EH (cell line): Measurements from ENCODE around the gene RAB3GAP1.
"Not testable (repeated sequence)": the region's sequence is repeated elsewhere in the genome, so short reads cannot be mapped to it uniquely, and the experiment has no call there.

ENCODE experiments used
- DNase-seq: peaks from one replicate; pipeline ENCODE4 v3.0.0-alpha.2; 2015; ENCODE audit warnings: low read depth

The RAB3GAP1 gene

GRCh38 chr2:135055182-135055786 lies 3.2 kb downstream of the RAB3GAP1 start:
- peak; percentile 91 for DNase-seq

- peak; percentile 15 for DNase-seq
Observed at GRCh38 chr2:135056790-135057189, 4.7 kb downstream of the RAB3GAP1 start.

GRCh38 chr2:135059577-135059976 lies 7.5 kb downstream of the RAB3GAP1 start:
- no peak for DNase-seq

GRCh38 chr2:135063210-135063609 lies 11.1 kb downstream of the RAB3GAP1 start:
- no peak for DNase-seq

DNA sequence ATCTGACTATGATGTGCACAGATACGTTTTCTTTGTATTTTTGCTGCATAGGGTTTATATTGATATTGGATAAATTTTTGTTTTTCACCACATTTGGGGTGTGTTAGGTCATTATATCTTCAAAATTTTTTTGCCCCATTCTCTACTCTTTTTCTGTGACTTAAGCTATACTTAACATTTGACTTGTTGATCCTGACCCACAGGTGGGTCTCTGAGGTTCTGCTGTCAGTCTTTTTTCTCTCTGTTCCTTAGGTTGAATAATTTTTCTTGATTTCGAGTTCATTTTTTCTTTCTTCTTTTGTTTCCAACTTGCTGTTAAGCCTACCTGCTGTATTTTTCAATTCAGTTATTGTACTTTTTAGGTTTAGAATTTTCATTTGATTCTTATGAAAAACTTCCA lies 12.1 kb downstream of the RAB3GAP1 start:
- DNase-seq = no peak

- peak; percentile 83 for DNase-seq
Observed at GRCh38 chr2:135066710-135067109, 14.6 kb downstream of the RAB3GAP1 start.

DNA sequence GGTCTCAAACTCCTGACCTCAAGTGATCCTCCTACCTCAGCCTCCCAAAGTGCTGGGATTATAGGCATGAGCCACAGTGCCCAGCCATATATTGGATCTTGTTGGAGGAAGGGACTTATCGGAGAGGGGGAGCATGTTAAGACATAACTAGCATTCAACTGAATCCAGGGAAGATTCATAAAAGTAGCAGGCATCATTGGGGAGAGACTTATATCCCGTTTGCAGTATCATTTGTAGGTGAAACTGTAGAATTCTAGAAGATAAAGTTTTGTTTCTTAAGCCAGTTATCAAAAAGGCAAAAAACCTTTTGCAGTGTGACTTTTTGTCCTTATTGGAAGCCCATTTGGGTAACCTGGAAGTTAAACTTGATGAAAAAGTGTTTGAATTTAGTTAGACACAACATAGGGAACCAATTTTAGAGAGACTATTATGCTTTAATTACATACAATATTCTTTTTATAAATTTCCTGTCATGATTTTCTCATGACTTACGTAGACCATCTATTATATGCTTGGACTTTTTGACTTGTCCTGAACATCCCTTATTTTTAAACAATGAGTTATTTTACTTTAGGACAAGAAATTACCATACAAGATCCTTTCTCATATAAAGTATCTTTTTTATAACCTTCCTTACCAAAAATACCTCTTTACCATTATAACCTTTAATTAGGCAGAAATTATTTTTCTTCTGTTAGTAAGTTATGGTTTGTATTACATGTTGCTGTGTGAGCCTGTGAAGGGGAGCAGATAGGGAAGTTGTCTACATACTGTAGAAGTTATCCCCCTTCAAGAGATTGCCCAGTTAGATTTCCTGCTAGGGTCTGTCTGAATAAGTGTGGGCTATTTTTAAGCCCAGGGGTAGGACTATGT lies 20.3 kb downstream of the RAB3GAP1 start:
- no peak for DNase-seq

- no peak for DNase-seq
Observed at GRCh38 chr2:135074216-135074615, 22.1 kb downstream of the RAB3GAP1 start.

DNA sequence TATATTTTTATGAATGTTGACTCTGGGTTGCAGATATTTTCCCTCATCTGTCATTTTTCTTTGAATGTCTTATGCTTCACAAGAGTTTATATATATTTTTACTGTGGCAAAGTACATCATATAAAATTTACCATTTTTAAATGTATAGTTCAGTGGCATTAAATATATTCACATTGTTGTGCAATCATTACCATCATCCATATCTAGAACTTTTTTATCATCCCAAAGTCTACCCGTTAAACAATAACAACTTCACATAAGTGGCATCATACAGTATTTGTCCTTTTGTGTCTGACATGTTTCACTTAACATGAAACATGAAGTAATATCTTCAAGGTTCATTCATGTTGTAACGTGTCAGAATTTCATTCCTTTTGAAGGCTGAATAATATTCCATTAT lies 24.5 kb downstream of the RAB3GAP1 start:
- DNase-seq = no peak

GRCh38 chr2:135078417-135078816 lies 26.3 kb downstream of the RAB3GAP1 start:
- no peak for DNase-seq

DNA sequence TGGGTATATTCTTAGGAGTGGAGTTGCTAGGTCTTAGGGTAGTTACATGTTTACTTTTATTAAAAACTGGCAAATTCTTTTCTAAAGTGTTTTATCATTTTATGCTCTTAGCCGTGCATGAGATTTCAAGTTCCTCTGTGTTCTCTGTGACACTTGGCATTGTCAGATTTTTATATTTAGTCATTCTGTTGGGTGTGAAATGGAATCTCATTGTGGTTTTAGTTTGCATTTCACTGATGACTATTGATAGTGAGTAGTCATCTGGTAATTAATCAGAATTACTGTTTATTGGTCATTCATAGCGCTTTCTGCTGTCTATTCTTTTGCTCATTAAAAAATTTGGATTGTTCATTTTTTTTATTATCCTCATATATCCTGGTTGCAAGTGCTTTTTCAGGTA lies 34.1 kb downstream of the RAB3GAP1 start:
- no peak for DNase-seq

DNA sequence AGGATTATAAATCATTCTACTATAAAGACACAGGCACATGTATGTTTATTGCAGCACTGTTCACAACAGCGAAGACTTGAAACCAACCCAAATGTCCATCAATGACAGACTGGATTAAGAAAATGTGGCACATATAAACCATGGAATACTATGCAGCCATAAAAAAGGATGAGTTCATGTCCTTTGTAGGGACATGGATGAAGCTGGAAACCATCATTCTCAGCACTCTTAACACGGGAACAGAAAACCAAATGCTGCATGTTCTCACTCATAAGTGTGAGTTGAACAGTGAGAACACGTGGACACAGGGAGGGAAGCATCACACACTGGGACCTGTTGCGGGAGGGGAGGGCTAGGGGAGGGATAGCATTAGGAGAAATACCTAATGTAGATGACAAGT lies 37.5 kb downstream of the RAB3GAP1 start:
- not testable (repeated sequence) for DNase-seq

DNA sequence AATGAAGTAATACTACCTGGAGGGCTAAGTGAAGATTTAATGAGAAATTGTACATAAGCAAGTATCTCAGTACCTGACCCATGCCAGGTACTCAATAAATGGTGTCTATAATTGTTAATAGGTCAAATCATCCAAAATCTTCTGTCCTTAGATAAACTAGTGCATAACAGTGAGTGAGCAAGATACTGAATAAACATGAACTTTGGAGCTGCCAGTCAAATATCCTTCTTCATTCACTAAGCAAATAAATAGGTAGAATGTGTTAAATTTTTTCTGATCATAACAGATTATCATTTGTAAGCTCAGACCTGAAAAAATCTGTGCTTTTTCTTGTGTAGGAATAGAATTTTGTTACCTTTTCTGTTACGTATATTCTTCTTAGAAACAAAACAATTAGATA lies 39.6 kb downstream of the RAB3GAP1 start:
- no peak for DNase-seq

DNA sequence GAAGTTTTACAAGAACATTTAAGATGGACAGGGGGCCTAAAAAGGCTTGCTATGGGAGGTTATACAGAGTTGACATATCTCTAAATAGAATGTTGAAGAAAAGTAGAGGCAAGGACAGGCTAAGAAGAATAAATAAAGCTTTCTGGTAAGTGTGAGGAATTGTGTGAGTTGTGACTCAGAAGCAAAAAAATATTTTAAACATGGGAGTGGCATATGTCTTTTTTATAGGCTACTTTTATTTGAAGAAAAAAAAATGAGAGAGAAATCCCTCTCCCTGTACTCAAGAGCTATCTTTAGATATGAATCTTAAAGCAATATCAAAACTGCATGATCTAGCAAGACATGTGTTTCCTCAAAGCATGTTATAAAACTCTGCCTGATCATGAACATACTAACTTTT lies 41.1 kb downstream of the RAB3GAP1 start:
- DNase-seq = peak; percentile 55

DNA sequence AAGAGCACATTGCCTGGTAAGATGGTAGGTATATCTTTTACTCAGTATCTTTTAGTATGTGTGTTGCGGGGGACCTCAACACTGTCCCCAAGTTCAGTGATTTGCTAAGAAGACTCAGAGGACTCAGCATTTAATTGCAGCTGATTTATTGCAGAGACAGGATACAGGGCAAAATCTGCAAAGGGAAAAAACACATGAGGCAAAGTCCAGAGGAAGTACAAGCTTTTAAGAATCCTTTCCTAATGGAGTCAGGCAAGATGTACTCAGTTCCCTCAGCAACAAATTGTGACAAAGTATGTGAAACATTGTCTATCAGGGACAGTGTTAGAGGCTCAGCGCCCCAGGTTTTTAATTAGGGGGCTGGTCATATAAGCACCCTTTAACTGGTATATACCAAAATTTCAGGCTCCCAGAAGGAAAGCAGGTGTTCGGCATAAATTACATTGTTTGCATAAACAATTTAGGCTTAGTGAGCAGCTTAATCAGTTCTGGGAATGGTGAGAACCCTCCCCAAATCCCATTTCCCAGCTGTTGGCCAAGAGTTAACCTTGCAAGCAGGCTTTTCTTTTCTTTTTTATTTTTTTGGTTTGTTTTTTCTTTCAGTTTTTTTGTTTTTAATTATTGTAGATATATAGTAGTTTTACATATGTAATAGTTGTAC lies 41.7 kb downstream of the RAB3GAP1 start:
- DNase-seq = no peak

- no peak for DNase-seq
Observed at GRCh38 chr2:135094508-135094907, 42.4 kb downstream of the RAB3GAP1 start.

DNA sequence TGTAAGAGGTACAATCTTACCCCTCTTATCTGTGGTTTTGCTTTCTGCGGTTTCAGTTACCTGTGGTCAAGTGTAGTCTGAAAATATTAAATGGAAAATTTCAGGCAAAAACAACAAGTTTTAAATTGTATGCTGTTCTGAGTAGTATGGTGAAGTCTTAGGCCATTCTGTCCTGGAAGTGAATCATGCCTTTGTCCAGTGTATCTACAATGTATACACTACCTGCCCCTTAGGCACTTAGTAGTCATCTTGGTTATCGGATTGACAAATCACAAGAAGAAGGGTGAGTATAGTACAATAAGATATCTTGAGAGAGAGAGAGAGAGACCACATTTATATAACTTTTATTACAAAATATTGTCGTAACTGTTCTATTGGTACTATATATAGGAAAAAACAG lies 43.5 kb downstream of the RAB3GAP1 start:
- DNase-seq = no peak

- DNase-seq = peak; percentile 22
Observed at GRCh38 chr2:135096665-135097446, 44.8 kb downstream of the RAB3GAP1 start.

DNA sequence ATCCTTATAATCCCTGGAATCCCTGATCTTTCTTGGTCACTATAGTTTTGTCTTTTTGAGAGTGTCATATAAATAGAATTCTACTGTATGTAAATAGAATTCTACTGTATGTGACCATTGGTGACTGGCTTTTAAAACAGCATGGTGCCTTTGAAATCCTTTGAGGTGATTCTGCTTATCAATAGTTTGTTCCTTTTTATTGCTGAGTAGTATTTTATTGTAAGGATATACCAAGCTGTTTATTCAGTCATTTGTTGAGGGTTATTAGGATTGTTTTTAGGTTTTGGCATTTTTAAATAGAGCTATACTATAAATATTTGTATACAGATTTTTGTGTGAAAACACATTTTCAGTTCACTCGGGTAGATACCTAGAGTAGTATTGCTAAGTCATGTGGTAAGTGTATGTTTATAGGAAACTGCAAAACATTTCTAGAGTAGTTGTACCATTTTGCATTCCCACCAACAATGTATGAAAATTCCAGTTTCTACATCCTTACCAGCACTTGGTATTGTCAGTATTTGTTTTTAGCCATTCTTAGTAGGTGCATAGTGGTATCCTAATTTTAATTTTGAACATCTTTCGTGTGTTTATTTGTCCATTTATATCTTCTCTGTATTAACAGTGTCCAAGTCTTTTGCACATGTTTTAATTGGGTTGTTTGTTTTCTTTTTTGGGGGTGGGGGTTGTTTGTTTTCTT lies 45.6 kb downstream of the RAB3GAP1 start:
- DNase-seq = no peak

GRCh38 chr2:135099802-135100483 lies 47.9 kb downstream of the RAB3GAP1 start:
- no peak for DNase-seq

DNA sequence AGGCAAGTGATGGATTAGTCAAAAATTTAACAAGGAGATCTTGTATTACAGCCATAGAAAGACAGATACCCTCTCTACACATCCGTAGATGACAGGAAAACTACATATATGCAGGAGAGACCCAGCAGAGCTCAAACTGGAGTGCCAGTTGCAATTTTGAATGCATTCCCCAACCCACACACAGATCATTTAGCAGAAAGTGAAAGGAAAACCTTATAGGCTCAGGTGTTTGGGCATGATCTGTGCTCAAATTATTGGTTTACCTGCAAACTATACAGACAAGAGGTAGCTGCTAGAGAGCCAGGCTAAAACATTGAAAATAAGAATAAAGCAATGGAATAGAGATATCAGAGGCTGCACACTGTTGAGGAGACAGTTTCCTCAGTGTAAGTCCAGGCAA lies 51.8 kb downstream of the RAB3GAP1 start:
- no peak for DNase-seq
